ENCODE measurements around the gene RO60. TPM values are rescaled to one million over a fixed set of nuclear protein-coding genes. Genes with fewer than 3 reads are reported as not detected.

Gene RO60
- total RNA-seq, 4 donors from 2014 or later, result 137 to 185 (median 150) TPM

DNA sequence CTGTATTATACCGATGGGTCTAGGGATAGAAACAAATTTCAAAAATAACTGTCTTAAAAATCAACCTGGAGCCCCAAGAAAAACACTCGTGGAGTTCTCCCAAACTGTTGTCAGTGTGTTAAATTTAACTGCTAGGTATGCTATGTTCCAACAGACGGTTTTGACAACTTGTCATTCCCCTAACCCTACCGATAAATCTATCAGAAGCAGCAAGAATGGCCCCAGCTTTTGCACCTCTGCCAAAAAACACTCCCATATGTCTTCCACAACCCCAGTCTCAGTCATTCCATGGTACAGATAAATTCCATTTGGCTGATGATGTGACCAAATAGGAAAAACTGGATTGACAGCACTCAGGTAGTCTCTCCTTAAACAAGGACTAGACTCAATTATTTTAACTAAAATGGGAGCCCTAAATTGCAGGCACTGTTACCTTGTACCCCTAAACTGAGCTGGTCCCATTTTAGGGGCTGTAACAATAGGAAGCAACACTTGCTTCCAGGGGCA, 5.2 kb upstream of the RO60 start:
- Histone ChIP-seq H3K27me3 (no peaks in the 10 kb centered on the region), H3K9me3 (no peaks in the 10 kb centered on the region), H3K27ac (no peak overlapping the region), H3K36me3 (peaks cover 0 to 19% of the 10 kb centered on the region in 2 donors), H3K4me3 (no peak overlapping the region), H3K4me1 (peaks cover 0 to 34% (median 9%) of the 10 kb centered on the region in 3 donors)
- WGBS, 2 donors (ENCODE audit: low coverage in 1 of 2), result 83 to 89% methylated on average over 3 to 4 of the region's 4 CpGs
- TF ChIP-seq POLR2A (IDR thresholded peaks at IDR 0.05), result no peak
- TF ChIP-seq POLR2AphosphoS5 (IDR thresholded peaks at IDR 0.05), result no peak
- TF ChIP-seq EP300 (IDR thresholded peaks at IDR 0.05), result no peak
- TF ChIP-seq, protein P1, sequence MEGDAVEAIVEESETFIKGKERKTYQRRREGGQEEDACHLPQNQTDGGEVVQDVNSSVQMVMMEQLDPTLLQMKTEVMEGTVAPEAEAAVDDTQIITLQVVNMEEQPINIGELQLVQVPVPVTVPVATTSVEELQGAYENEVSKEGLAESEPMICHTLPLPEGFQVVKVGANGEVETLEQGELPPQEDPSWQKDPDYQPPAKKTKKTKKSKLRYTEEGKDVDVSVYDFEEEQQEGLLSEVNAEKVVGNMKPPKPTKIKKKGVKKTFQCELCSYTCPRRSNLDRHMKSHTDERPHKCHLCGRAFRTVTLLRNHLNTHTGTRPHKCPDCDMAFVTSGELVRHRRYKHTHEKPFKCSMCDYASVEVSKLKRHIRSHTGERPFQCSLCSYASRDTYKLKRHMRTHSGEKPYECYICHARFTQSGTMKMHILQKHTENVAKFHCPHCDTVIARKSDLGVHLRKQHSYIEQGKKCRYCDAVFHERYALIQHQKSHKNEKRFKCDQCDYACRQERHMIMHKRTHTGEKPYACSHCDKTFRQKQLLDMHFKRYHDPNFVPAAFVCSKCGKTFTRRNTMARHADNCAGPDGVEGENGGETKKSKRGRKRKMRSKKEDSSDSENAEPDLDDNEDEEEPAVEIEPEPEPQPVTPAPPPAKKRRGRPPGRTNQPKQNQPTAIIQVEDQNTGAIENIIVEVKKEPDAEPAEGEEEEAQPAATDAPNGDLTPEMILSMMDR (IDR thresholded peaks at IDR 0.05), result no peak
- no peak for ATAC-seq

DNA sequence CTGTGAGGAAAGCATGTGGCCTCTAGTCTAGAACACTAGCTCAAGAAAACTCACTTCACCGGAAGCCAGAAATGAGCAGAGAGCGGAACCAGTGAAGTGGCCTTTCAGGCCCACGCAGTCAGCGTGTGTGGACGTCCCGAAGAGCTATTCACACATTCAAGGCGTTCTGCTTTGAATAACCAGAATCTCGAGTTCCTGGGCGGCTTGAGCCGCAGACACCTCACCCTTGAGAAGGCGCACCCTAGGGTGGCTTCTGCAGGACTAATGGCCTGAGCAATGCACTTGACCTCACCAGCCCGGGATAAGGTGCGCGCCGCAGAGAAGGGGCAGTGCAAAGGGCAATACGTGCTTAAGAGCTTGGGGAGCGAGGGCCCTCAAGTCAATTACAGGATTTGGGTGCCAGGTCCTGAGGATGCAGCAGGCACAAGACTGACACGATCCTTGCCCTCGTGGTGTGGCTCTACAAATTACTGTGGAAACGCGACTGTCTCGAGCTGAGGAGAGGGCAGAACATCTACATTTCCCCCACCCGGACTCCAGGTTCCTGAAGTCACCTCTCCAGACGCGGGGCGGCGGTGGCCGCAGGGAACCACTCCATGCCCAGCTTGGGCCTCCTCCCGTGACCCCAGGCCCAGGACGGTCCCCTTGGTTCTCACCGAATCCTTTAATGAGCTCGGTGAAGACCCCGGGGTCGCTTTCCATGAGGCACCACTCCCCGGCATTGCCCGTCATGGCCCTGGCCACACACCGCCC, 707 bp upstream of the RO60 start:
- peaks cover 12 to 62% (median 25%) of the 10 kb centered on the region in 3 donors for H3K4me1 ChIP-seq
- no peak for ATAC-seq
- WGBS, 2 donors (ENCODE audit: low coverage in 1 of 2), result 0% methylated on average over 6 of the region's 37 CpGs; no CpG with 5 or more reads in 1 of the 2 donors
- no peaks in the 10 kb centered on the region for H3K27me3 ChIP-seq
- H3K4me3 ChIP-seq, result peak overlapping the region; percentile 81 to 92
- peak overlapping the region; percentile 82 to 99 (median 98) for H3K27ac ChIP-seq
- TF ChIP-seq POLR2A (IDR thresholded peaks at IDR 0.05) (no peak), POLR2AphosphoS5 (IDR thresholded peaks at IDR 0.05) (no peak), EP300 (IDR thresholded peaks at IDR 0.05) (no peak)
- TF ChIP-seq, protein P1 (IDR thresholded peaks at IDR 0.05), result no peak
- H3K36me3 ChIP-seq, result no peaks in the 10 kb centered on the region
- no peaks in the 10 kb centered on the region for H3K9me3 ChIP-seq

DNA sequence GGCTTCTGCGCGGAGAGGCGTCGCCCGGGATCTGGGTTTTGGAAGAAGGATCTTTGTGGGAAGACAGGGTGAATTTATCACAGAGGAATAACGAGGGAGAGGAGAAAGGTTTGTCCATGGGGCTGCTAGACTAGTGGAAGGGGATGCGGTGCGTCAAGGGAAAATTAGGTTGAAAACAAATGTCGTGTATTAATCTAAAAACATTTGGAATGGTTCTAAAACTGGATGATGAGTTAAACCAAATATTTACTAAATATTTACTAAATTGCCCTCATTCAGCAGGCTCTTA, 647 bp downstream of the RO60 start:
- Histone ChIP-seq H3K36me3 (no peaks in the 10 kb centered on the region), H3K27me3 (no peaks in the 10 kb centered on the region), H3K9me3 (no peaks in the 10 kb centered on the region), H3K4me3 (peak overlapping the region; percentile 81 to 92), H3K4me1 (peaks cover 12 to 67% (median 25%) of the 10 kb centered on the region in 3 donors), H3K27ac (peak overlapping the region; percentile 97 to 99 (median 98))
- TF ChIP-seq POLR2AphosphoS5 (IDR thresholded peaks at IDR 0.05) (no peak), POLR2A (IDR thresholded peaks at IDR 0.05) (no peak), EP300 (IDR thresholded peaks at IDR 0.05) (no peak)
- TF ChIP-seq, protein P1 (IDR thresholded peaks at IDR 0.05), result no peak
- WGBS, 2 donors (ENCODE audit: low coverage in 1 of 2), result 0% methylated on average over 4 of the region's 9 CpGs
- no peak for ATAC-seq

DNA sequence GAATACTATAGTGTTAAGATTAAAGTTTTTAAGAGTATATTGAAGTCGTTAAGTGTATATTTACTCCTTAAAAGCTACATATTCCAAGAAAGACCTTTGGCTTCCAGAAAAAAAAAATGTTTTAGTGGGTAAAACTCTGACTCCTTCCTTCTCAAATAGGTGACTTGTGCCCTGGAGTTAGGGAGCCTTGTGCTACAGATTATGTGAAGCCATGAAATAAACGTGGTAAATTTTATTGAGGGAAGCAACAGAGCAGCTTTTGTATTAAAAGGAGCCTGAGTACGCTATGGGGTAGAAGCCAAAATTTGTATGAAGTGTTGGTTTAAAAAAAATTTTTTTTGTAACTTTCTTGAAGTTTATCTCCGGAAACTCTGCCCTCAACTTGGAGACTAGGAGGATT, 994 bp downstream of the RO60 start:
- H3K27me3 ChIP-seq, result no peaks in the 10 kb centered on the region
- TF ChIP-seq EP300 (IDR thresholded peaks at IDR 0.05), result no peak
- TF ChIP-seq POLR2AphosphoS5 (IDR thresholded peaks at IDR 0.05), result no peak
- TF ChIP-seq, protein P1 (IDR thresholded peaks at IDR 0.05), result no peak
- no peak for TF ChIP-seq POLR2A (IDR thresholded peaks at IDR 0.05)
- H3K4me3 ChIP-seq, result peak overlapping the region; percentile 81 to 92
- no peak for ATAC-seq
- whole genome bisulfite sequencing, 2 donors (ENCODE audit: low coverage in 1 of 2), result 5 to 9% methylated on average over 4 of the region's 4 CpGs
- no peaks in the 10 kb centered on the region for H3K9me3 ChIP-seq
- peak overlapping the region; percentile 97 to 99 (median 98) for H3K27ac ChIP-seq
- H3K4me1 ChIP-seq, result peaks cover 12 to 68% (median 25%) of the 10 kb centered on the region in 3 donors
- no peaks in the 10 kb centered on the region for H3K36me3 ChIP-seq

DNA sequence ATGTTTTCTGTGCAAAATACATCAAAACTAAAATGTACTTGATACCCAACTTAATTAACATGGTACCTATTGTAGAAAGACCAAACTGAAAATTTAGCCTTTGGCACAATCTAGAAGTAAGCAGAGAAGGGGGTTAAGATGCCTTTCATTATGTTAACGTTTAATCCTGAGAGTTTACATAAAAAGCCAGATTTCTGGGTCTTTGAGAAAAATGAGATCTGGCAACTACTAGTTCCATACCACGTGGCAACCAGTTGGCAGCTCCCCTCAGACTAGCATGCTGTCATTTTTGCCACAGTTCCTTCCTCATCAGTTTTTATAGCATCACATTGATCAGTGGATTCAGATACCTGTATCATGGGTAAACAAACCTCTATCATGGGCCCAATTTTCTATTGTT, 1.5 kb downstream of the RO60 start:
- Histone ChIP-seq H3K4me1 (peaks cover 12 to 73% (median 25%) of the 10 kb centered on the region in 3 donors), H3K9me3 (no peaks in the 10 kb centered on the region), H3K36me3 (no peaks in the 10 kb centered on the region), H3K27ac (peak overlapping the region; percentile 97 to 99 (median 98)), H3K27me3 (no peaks in the 10 kb centered on the region), H3K4me3 (peak overlapping the region; percentile 81 to 92)
- TF ChIP-seq, protein P1 (IDR thresholded peaks at IDR 0.05), result no peak
- TF ChIP-seq EP300 (IDR thresholded peaks at IDR 0.05) (no peak), POLR2AphosphoS5 (IDR thresholded peaks at IDR 0.05) (no peak), POLR2A (IDR thresholded peaks at IDR 0.05) (no peak)
- 0 to 5% methylated on average over 2 of the region's 2 CpGs for WGBS, 2 donors (ENCODE audit: low coverage in 1 of 2)
- ATAC-seq, result no peak
